ENCODE measurements around the gene DHRS13.
"Not testable (repeated sequence)": the region's sequence is repeated elsewhere in the genome, so short reads cannot be mapped to it uniquely, and the experiment has no call there.

The DHRS13 gene

GRCh38 chr17:28881533-28882056 lies 21.3 kb downstream of the DHRS13 start:
- DNase-seq: no peak

- no peak for DNase-seq
Observed at GRCh38 chr17:28880572-28880945, 22.3 kb downstream of the DHRS13 start.

- DNase-seq: no peak
Observed at GRCh38 chr17:28879886-28880571, 22.9 kb downstream of the DHRS13 start.

GRCh38 chr17:28878981-28879380 lies 23.9 kb downstream of the DHRS13 start:
- DNase-seq: no peak

- no peak for DNase-seq
Observed at GRCh38 chr17:28878158-28878910, 24.5 kb downstream of the DHRS13 start.

- DNase-seq: not testable (repeated sequence)
Observed at GRCh38 chr17:28877150-28877711, 25.6 kb downstream of the DHRS13 start.

- no peak for DNase-seq
Observed at GRCh38 chr17:28875848-28876550, 26.9 kb downstream of the DHRS13 start.

- DNase-seq: no peak
Observed at GRCh38 chr17:28874750-28875149, 28.1 kb downstream of the DHRS13 start.

- no peak for DNase-seq
Observed at GRCh38 chr17:28873839-28874238, 29.0 kb downstream of the DHRS13 start.

- peak; percentile 67 for DNase-seq
Observed at GRCh38 chr17:28871056-28871579, 31.8 kb downstream of the DHRS13 start.

- DNase-seq: no peak
Observed at GRCh38 chr17:28867276-28867675, 35.6 kb downstream of the DHRS13 start.

- no peak for DNase-seq
Observed at GRCh38 chr17:28865946-28866752, 36.7 kb downstream of the DHRS13 start.

- no peak for DNase-seq
Observed at GRCh38 chr17:28864991-28865849, 37.7 kb downstream of the DHRS13 start.

GRCh38 chr17:28863953-28864352 lies 38.9 kb downstream of the DHRS13 start:
- DNase-seq: no peak

- no peak for DNase-seq
Observed at GRCh38 chr17:28862561-28862960, 40.3 kb downstream of the DHRS13 start.

- no peak for DNase-seq
Observed at GRCh38 chr17:28861393-28862203, 41.3 kb downstream of the DHRS13 start.

GRCh38 chr17:28860363-28860808 lies 42.5 kb downstream of the DHRS13 start:
- no peak for DNase-seq

GRCh38 chr17:28858801-28859355 lies 44.0 kb downstream of the DHRS13 start:
- no peak for DNase-seq

GRCh38 chr17:28857905-28858800 lies 44.7 kb downstream of the DHRS13 start:
- DNase-seq: no peak
